MCF 10A (cell line): ENCODE measurements around the gene IGFBP2. TPM values are rescaled to one million over a fixed set of nuclear protein-coding genes. Genes with fewer than 3 reads are reported as not detected.

Experiments used
- BruUV-seq: library from RNA; stranded (reverse); fragments of 400-500 nt; replicated peaks from 2 replicates; lab custom pipeline; 2021; lab: Mats Ljungman, UMichigan
- CTCF ChIA-PET: fragments of 300-600 bp; sonication (Branson Sonifier 250); formaldehyde crosslinking; extraction: SDS; loops from one replicate; lab custom pipeline; 2021; ENCODE audit warnings: antibody characterized with exemption, inconsistent platforms; lab: Yijun Ruan, JAX
- POLR2A ChIA-PET: fragments of 300-600, 350-650 bp; sonication (Branson Sonifier 250); formaldehyde crosslinking; extraction: SDS; loops from one replicate; lab custom pipeline; 2020; ENCODE audit warnings: antibody characterized with exemption, inconsistent platforms; lab: Yijun Ruan, JAX
- DNase-seq: peaks from one replicate; pipeline ENCODE4 v3.0.0-alpha.2; 2018; ENCODE audit not compliant: unreplicated experiment
- H3K27ac Mint-ChIP-seq: one replicate; pipeline ENCODE4 v1.8.0; 2022; ENCODE audit warnings: mild to moderate bottlenecking, low read depth, mixed read lengths; ENCODE audit not compliant: unreplicated experiment
- H3K27me3 Mint-ChIP-seq: one replicate; pipeline ENCODE4 v1.8.0; 2022; ENCODE audit warnings: mixed read lengths; ENCODE audit not compliant: insufficient read depth, unreplicated experiment
- H3K36me3 Mint-ChIP-seq: one replicate; pipeline ENCODE4 v1.8.0; 2022; ENCODE audit warnings: mild to moderate bottlenecking, moderate library complexity, mixed read lengths; ENCODE audit not compliant: insufficient read depth, unreplicated experiment
- H3K4me1 Mint-ChIP-seq: one replicate; pipeline ENCODE4 v1.8.0; 2022; ENCODE audit warnings: mixed read lengths; ENCODE audit not compliant: insufficient read depth, unreplicated experiment
- H3K4me3 Mint-ChIP-seq: one replicate; pipeline ENCODE4 v1.8.0; 2022; ENCODE audit warnings: mild to moderate bottlenecking, moderate library complexity, mixed read lengths; ENCODE audit not compliant: unreplicated experiment
- H3K9me3 Mint-ChIP-seq: one replicate; pipeline ENCODE4 v1.8.0; 2022; ENCODE audit warnings: mixed read lengths; ENCODE audit not compliant: unreplicated experiment
- intact Hi-C: fragments of 100-400 bp; cut with micrococcal nuclease; formaldehyde crosslinking; loops from 2 replicates; pipeline ENCODE4 v1.14.1; 2022
- total RNA-seq: library from RNA; stranded (reverse); gene quantifications from 2 replicates; pipeline ENCODE4 v1.2.3, GENCODE V29; 2022
- TF ChIP-seq, protein P1 (sequence below): fragments of 200-600 bp; IDR thresholded peaks from one replicate; pipeline ENCODE4 v1.8.0; 2022; ENCODE audit warnings: antibody characterized with exemption, mild to moderate bottlenecking; ENCODE audit not compliant: unreplicated experiment

Gene IGFBP2
- total RNA-seq, 1 experiment from 2014 or later, result 32.0 TPM

DNA sequence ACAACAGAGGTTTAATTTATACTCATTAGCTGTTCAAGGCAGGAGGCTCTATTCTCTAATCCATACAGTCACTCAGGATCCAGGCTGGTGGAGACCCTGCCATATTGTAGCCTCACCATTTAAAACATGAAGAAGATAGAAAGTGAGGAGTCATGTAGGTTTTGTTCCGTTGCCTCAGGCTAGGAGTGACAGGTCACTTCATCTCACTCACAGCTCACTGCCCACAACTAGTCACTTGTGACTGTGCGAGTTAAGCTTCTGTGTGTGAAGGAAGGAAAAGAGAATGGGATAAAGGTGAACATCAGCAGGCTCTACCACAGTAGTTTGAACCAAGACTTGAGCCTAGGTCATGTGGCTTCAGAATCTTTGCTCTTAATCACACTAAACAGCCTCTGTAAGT lies 9.0 kb upstream of the IGFBP2 start:
- Mint-ChIP-seq H3K36me3 (no peaks in the 10 kb centered on the region), H3K27me3 (no peaks in the 10 kb centered on the region), H3K27ac (no peak overlapping the region), H3K4me1 (peaks cover 8% of the 10 kb centered on the region), H3K4me3 (no peak overlapping the region), H3K9me3 (no peaks in the 10 kb centered on the region)
- ChIA-PET CTCF (interaction anchor here (0.9 to 1.0 kb wide), 2 partner anchors 27 to 105 kb away, joined by 3 to 4 read pairs; no protein-coding TSS in a partner anchor), POLR2A (no interaction called here)
- intact Hi-C loops, result no loop called here
- TF ChIP-seq, protein P1, sequence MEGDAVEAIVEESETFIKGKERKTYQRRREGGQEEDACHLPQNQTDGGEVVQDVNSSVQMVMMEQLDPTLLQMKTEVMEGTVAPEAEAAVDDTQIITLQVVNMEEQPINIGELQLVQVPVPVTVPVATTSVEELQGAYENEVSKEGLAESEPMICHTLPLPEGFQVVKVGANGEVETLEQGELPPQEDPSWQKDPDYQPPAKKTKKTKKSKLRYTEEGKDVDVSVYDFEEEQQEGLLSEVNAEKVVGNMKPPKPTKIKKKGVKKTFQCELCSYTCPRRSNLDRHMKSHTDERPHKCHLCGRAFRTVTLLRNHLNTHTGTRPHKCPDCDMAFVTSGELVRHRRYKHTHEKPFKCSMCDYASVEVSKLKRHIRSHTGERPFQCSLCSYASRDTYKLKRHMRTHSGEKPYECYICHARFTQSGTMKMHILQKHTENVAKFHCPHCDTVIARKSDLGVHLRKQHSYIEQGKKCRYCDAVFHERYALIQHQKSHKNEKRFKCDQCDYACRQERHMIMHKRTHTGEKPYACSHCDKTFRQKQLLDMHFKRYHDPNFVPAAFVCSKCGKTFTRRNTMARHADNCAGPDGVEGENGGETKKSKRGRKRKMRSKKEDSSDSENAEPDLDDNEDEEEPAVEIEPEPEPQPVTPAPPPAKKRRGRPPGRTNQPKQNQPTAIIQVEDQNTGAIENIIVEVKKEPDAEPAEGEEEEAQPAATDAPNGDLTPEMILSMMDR, result no peak
- BruUV-seq, result no TSS peak
- DNase-seq, result no peak

DNA sequence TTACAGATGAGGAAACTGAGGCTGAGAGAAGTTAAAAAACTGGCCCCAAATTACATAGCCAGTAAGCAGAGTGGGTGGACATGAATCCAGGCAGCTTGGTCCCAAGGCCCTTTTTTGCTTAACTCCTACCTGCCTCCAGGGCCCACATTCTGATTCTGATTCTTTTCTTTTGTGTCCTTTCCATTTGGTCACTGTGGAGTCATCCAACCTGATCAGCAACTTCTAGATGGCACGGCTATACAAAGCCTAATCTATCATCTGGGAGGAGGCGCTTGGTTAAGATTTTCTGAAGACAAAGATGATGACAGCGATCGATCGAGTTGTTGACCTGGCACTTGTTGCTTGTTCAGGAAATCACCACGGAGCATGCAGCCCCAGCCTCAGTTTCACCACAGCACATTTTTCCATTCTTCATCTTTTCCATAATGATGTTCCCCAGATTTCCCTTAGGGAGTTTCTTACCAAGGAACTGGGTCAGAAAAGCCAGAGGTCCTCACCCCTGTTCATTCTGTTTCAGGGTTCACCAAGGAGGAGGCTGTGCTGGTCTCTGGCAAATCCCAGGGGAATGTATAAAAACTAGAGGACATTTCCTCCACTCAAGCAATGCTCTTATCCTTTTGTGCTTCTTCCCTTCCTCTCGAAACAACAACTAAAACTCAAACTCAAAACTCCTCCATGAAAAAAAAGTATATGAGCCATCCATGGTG lies 6.9 kb upstream of the IGFBP2 start:
- ChIA-PET POLR2A (no interaction called here), CTCF (no interaction called here)
- Mint-ChIP-seq H3K4me1 (no peaks in the 10 kb centered on the region), H3K27ac (no peak overlapping the region), H3K36me3 (no peaks in the 10 kb centered on the region), H3K9me3 (no peaks in the 10 kb centered on the region), H3K27me3 (peaks cover 5% of the 10 kb centered on the region), H3K4me3 (no peak overlapping the region)
- intact Hi-C loops, result no loop called here
- no peak for DNase-seq
- TF ChIP-seq, protein P1, result no peak
- no TSS peak for BruUV-seq

DNA sequence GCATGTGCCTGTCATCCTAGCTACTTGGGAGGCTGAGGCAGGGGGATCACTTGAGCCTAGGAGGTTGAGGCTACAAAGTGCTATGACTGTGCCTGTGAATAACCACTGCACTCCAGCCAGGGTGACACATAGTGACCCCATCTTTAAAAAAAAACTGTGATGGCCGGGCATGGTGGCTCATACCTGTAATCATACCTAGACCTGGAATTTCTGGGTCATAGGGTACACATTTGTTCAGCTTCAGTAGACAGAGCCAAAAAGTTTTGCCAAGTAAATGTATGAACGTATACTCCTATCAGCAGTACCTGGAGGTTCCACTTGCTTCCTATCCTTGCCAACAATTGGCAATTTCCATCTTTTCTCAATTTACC lies 6.4 kb upstream of the IGFBP2 start:
- H3K4me3 Mint-ChIP-seq, result no peak overlapping the region
- TF ChIP-seq, protein P1, result no peak
- intact Hi-C loops, result no loop called here
- no peaks in the 10 kb centered on the region for H3K36me3 Mint-ChIP-seq
- no peak overlapping the region for H3K27ac Mint-ChIP-seq
- CTCF ChIA-PET, result no interaction called here
- H3K9me3 Mint-ChIP-seq, result no peaks in the 10 kb centered on the region
- no peaks in the 10 kb centered on the region for H3K4me1 Mint-ChIP-seq
- BruUV-seq, result no TSS peak
- DNase-seq, result no peak
- peaks cover 10% of the 10 kb centered on the region for H3K27me3 Mint-ChIP-seq
- POLR2A ChIA-PET, result no interaction called here

DNA sequence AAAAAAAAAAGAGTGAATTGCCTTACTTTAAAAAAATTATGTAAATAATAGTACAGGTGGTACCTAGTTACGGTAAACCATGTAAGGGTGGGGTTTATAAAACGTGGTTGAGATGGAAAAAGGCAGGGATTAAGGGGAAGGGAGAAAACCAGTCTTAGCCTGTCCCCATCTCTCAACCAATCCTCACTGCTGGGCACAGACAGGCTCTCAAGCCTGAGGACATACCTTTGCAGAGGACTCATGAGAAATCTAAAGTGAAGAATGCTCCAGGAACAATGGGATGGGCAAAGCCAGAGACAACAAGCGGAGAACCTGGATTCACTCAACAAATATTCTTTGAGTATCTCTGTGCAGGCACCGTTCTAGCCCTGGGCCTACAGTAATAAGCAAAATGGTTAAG lies 3.4 kb upstream of the IGFBP2 start:
- Mint-ChIP-seq H3K4me1 (peaks cover 7% of the 10 kb centered on the region), H3K27me3 (peaks cover 39% of the 10 kb centered on the region), H3K9me3 (no peaks in the 10 kb centered on the region), H3K36me3 (no peaks in the 10 kb centered on the region), H3K27ac (no peak overlapping the region), H3K4me3 (no peak overlapping the region)
- intact Hi-C loops, result no loop called here
- CTCF ChIA-PET, result interaction anchor here (1.2 kb wide), 1 partner anchor 36 kb away, joined by 3 read pairs; no protein-coding TSS in a partner anchor
- TF ChIP-seq, protein P1, result no peak
- DNase-seq, result no peak
- POLR2A ChIA-PET, result interaction anchor here (1.0 kb wide), 1 partner anchor 17 kb away, joined by 3 read pairs; no protein-coding TSS in a partner anchor
- BruUV-seq, result no TSS peak
